Mucosa of descending colon (tissue), 3 donors: ENCODE measurements around the gene RALGAPA1. TPM values are rescaled to one million over a fixed set of nuclear protein-coding genes. Genes with fewer than 3 reads are reported as not detected.
"Not testable (repeated sequence)": the region's sequence is repeated elsewhere in the genome, so short reads cannot be mapped to it uniquely, and the experiment has no call there.

Experiments
- ATAC-seq: fragments of 200-7000 bp; cut with Tn5 transposase; one replicate; pipeline ENCODE4 v1.9.1; 2020; ENCODE audit warnings: mild to moderate bottlenecking, moderate library complexity
- DNase-seq, 3 donors: peaks; one replicate each; pipeline ENCODE4 v3.0.0-alpha.2; 2020
- H3K36me3 ChIP-seq: fragments of 200-600 bp; one replicate; pipeline ENCODE4 v1.8.0; 2021; ENCODE audit warnings: low read depth, mild to moderate bottlenecking
- H3K4me1 ChIP-seq: fragments of 200-600 bp; one replicate; pipeline ENCODE4 v1.8.0; 2021; ENCODE audit warnings: low read depth, mild to moderate bottlenecking
- H3K4me3 ChIP-seq: fragments of 200-600 bp; one replicate; pipeline ENCODE4 v1.8.0; 2021; ENCODE audit warnings: mild to moderate bottlenecking
- H3K9me3 ChIP-seq: fragments of 200-600 bp; one replicate; pipeline ENCODE4 v1.8.0; 2021; ENCODE audit warnings: mild to moderate bottlenecking
- intact Hi-C, 2 donors: fragments of 100-400 bp; cut with DNase I in 1 of 2; cut with micrococcal nuclease in 1 of 2; formaldehyde crosslinking; loops; one replicate each; pipeline versions ENCODE4 v1.11.0 to v1.11.1; 2022; cut with DNase I, micrococcal nuclease
- total RNA-seq, 3 donors: library from RNA; stranded (reverse); fragmentation: NEBNext Ultra II Directional in 2 of 3; extraction: Animal tissue kit (Norgen Biotek cat#: 25700) in 2 of 3; gene quantifications; one replicate each; pipeline versions ENCODE4 v1.2.1 to v1.2.4, GENCODE V29; 2021 to 2023
- TF ChIP-seq, protein P1 (sequence below): fragments of 200-600 bp; IDR thresholded peaks from one replicate; pipeline ENCODE4 v1.8.0; 2022; ENCODE audit warnings: antibody characterized with exemption, mild to moderate bottlenecking
- donor health status: DM: no; HTN: no; CAD: no; lungs with moderate emphysema.
- donor health status: DM: no; HTN: no; CAD: no.
- donor health status: DM: no; HTN: yes; CAD: no.

The RALGAPA1 gene
- total RNA-seq, 3 donors from 2014 or later, result 64.4 to 92.1 (median 90.6) TPM

DNA sequence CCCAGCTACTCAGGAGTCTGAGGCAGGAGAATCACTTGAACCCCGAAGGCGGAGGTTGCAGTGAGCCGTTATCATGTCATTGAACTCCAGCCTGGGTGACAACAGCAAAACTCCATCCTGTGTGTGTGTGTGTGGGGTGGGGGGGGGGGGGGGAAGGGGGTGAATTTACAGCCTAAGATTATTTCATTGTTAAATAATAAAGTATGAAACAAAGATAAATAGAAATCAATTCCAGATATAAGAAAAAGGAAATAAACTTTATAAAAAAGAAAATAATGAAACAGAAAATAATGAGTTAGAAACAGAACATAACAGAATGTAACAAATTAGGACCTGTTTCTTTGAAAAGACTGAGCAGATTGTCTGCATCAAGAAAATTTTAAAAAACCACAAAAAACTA, 191.6 kb downstream of the RALGAPA1 start:
- H3K9me3 ChIP-seq, result peaks cover 8% of the 10 kb centered on the region
- no peaks in the 10 kb centered on the region for H3K4me1 ChIP-seq
- H3K4me3 ChIP-seq, result no peak overlapping the region
- no peak for ATAC-seq
- TF ChIP-seq, protein P1, sequence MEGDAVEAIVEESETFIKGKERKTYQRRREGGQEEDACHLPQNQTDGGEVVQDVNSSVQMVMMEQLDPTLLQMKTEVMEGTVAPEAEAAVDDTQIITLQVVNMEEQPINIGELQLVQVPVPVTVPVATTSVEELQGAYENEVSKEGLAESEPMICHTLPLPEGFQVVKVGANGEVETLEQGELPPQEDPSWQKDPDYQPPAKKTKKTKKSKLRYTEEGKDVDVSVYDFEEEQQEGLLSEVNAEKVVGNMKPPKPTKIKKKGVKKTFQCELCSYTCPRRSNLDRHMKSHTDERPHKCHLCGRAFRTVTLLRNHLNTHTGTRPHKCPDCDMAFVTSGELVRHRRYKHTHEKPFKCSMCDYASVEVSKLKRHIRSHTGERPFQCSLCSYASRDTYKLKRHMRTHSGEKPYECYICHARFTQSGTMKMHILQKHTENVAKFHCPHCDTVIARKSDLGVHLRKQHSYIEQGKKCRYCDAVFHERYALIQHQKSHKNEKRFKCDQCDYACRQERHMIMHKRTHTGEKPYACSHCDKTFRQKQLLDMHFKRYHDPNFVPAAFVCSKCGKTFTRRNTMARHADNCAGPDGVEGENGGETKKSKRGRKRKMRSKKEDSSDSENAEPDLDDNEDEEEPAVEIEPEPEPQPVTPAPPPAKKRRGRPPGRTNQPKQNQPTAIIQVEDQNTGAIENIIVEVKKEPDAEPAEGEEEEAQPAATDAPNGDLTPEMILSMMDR, result no peak
- no peak for DNase-seq
- H3K36me3 ChIP-seq, result no peaks in the 10 kb centered on the region
- intact Hi-C loops, result no loop called here

DNA sequence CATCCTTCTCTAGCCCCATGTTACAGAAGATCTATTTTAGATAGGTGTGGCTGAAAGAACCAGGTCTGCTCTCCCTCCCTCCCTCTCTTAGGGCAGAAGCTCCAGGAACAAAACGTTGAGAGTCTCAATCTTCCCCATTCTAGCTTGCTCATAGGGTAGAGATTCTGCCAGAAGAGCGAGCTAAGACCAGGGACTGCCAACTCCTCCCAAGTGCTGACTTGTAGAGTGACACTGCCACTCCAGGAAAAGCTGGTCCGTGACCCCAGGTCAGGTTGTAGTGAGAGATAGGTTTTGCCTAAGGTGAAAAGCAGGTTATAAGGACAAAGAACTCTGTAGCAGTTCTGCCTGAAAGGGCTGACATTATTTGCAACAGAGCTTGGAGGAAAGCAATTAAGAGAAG, 201.7 kb downstream of the RALGAPA1 start:
- Histone ChIP-seq H3K9me3 (no peaks in the 10 kb centered on the region), H3K4me3 (no peak overlapping the region), H3K4me1 (no peaks in the 10 kb centered on the region), H3K36me3 (no peaks in the 10 kb centered on the region)
- TF ChIP-seq, protein P1, result no peak
- DNase-seq, result no peak
- ATAC-seq, result no peak
- intact Hi-C loops, result no loop called here

DNA sequence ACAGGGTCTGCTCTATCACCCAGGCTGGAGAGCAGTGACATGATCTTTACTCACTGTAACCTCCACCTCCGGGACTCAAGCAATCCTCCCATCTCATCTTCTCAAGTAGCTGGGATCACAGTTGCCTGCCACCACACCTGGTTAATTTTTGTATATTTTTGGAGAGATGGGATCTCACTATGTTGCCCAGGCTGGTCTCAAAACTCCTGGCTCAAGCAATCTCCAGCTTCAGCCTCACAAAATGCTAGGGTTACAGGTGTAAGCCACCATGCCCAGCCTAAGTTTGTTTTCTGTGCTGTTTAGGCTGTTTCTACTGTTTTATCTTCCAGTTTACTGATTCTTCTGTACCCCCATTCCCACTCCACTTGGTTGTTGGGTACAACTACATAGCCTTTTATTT, 208.8 kb downstream of the RALGAPA1 start:
- DNase-seq (no peak), ATAC-seq (no peak)
- no peak overlapping the region for H3K4me3 ChIP-seq
- TF ChIP-seq, protein P1, result no peak
- no peaks in the 10 kb centered on the region for H3K4me1 ChIP-seq
- intact Hi-C loops, result no loop called here
- no peaks in the 10 kb centered on the region for H3K36me3 ChIP-seq
- H3K9me3 ChIP-seq, result no peaks in the 10 kb centered on the region

DNA sequence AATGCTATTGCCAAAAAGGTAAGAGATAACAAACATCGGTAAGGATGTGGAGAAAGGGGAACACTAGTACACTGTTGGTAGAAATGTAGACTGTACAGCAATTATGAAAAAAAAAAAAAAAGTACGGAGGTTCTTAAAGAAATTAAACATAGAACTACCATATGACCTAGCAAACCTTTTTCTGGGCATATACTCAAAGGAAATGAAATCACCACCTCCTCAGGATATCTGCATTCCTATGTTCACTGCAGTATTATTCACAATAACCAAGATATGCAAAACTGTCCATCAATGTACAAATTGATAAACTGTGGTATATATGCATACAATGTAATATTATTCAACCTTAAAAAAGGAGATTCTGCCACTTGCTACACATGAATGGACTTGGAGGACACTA, 214.5 kb downstream of the RALGAPA1 start:
- H3K36me3 ChIP-seq, result no peaks in the 10 kb centered on the region
- no peak for ATAC-seq

DNA sequence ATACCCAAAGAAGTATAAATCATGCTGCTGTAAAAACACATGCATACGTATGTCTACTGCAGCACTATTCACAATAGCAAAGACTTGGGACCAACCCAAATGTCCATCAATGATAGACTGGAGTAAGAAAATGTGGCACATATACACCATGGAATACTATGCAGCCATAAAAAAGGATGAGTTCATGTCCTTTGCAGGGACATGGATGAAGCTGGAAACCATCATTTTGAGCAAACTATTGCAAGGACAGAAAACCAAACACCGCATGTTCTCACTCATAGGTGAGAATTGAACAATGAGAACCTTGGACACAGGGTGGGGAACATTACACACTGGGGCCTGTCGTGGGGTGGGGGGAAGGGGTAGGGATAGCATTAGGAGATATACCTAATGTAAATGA, 221.7 kb downstream of the RALGAPA1 start:
- intact Hi-C loops, DNase-seq, ATAC-seq, H3K4me3 ChIP-seq, H3K36me3 ChIP-seq, H3K9me3 ChIP-seq, H3K4me1 ChIP-seq: not testable (repeated sequence)

More for the DNA sequence above, 214.5 kb downstream of the RALGAPA1 start:
- Histone ChIP-seq H3K4me3 (no peak overlapping the region), H3K9me3 (no peaks in the 10 kb centered on the region), H3K4me1 (no peaks in the 10 kb centered on the region)
- intact Hi-C loops, result no loop called here
- no peak for DNase-seq
- TF ChIP-seq, protein P1, result no peak

DNA sequence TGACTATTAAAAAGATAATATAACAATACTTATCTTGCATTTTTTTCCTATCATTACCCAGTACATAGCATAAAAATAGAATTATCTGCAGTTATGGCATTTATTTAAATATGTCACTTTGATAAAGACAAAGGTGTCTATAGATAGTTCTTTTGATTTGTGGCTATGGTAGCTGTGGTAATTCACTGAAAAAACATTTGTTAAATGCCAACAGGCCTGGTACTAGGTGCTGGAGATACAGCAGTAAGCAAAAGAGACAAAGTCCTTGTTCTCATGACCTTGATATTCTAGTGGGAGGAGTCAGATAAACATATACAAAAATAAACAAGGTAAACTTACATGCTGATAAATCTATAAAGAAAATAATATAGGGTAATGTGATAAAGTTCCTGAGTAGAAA, 230.5 kb downstream of the RALGAPA1 start:
- H3K4me1 ChIP-seq, result no peaks in the 10 kb centered on the region
- no peaks in the 10 kb centered on the region for H3K9me3 ChIP-seq
- no peak overlapping the region for H3K4me3 ChIP-seq
- no peak for DNase-seq
- ATAC-seq, result no peak
- intact Hi-C loops, result no loop called here
- H3K36me3 ChIP-seq, result peaks cover 4% of the 10 kb centered on the region
- TF ChIP-seq, protein P1, result no peak
